CD14-positive monocyte (primary cell): ENCODE measurements around the gene ADAD2. TPM values are rescaled to one million over a fixed set of nuclear protein-coding genes. Genes with fewer than 3 reads are reported as not detected.

ENCODE experiments used
- DNase-seq, 3 donors: peaks; one replicate each; pipeline ENCODE4 v3.0.0-alpha.2; 2011 to 2022
- H2AFZ ChIP-seq: 2 replicates; pipeline ENCODE4 v1.6.0; 2012; ENCODE audit warnings: mild to moderate bottlenecking, low read depth, low read length, inconsistent platforms; ENCODE audit not compliant: insufficient read depth, poor library complexity, severe bottlenecking
- H3K27ac ChIP-seq, 2 donors: 1 replicate in 1 of 2; 2 replicates in 1 of 2; pipeline ENCODE4 v1.5.1; 2012 to 2013; ENCODE audit warnings: low read length in 2 of 2, control low read depth in 1 of 2, inconsistent platforms in 1 of 2, low read depth in 1 of 2, mild to moderate bottlenecking in 1 of 2
- H3K27me3 ChIP-seq, 2 donors: one replicate each; pipeline versions ENCODE4 v1.6.0 to v1.6.1; 2011 to 2013; ENCODE audit warnings: low read length in 2 of 2; ENCODE audit not compliant: control insufficient read depth in 2 of 2, insufficient read depth in 2 of 2
- H3K36me3 ChIP-seq, 2 donors: replicated peaks in 1 of 2; 1 replicate in 1 of 2; 2 replicates in 1 of 2; pipeline versions ENCODE4 v1.5.1 to v1.6.1; 2012 to 2013; ENCODE audit warnings: low read length in 2 of 2, control low read depth in 1 of 2, inconsistent platforms in 1 of 2, mild to moderate bottlenecking in 1 of 2; ENCODE audit not compliant: insufficient read depth in 2 of 2, control insufficient read depth in 1 of 2
- H3K4me1 ChIP-seq, 2 donors: 1 replicate in 1 of 2; 2 replicates in 1 of 2; pipeline versions ENCODE4 v1.5.1 to v1.6.1; 2012 to 2013; ENCODE audit warnings: low read length in 2 of 2, control low read depth in 1 of 2, inconsistent platforms in 1 of 2, mild to moderate bottlenecking in 1 of 2, moderate library complexity in 1 of 2; ENCODE audit not compliant: insufficient read depth in 2 of 2, control insufficient read depth in 1 of 2
- H3K4me2 ChIP-seq: replicated peaks from 2 replicates; pipeline ENCODE3; 2012; ENCODE audit warnings: low read length, moderate library complexity, mild to moderate bottlenecking; ENCODE audit not compliant: poor library complexity, severe bottlenecking; ENCODE audit errors: extremely low read depth
- H3K4me3 ChIP-seq, 3 experiments: fragments of 200-600 bp in 1 of 3; sonication (generic) in 1 of 3; replicated peaks in 1 of 3; 1 replicate in 2 of 3; 2 replicates in 1 of 3; pipeline ENCODE4 v1.5.1; 2011 to 2013; ENCODE audit warnings: low read length in 3 of 3, mild to moderate bottlenecking in 3 of 3, control low read depth in 2 of 3, low read depth in 2 of 3, inconsistent platforms in 1 of 3, moderate library complexity in 1 of 3
- H3K79me2 ChIP-seq: 2 replicates; pipeline ENCODE4 v1.6.0; 2012; ENCODE audit warnings: mild to moderate bottlenecking, control low read depth, inconsistent platforms, low read length, moderate library complexity; ENCODE audit not compliant: insufficient read depth
- H3K9ac ChIP-seq: 2 replicates; pipeline ENCODE4 v1.6.0; 2017; ENCODE audit warnings: low read length, mild to moderate bottlenecking; ENCODE audit not compliant: insufficient read depth, poor library complexity, severe bottlenecking
- H3K9me3 ChIP-seq, 2 donors: replicated peaks in 1 of 2; 1 replicate in 1 of 2; 2 replicates in 1 of 2; pipeline versions ENCODE4 v1.5.1 to v1.6.1; 2012 to 2013; ENCODE audit warnings: low read length in 2 of 2, control low read depth in 1 of 2; ENCODE audit not compliant: control insufficient read depth in 1 of 2, insufficient read depth in 1 of 2
- H4K20me1 ChIP-seq: 2 replicates; pipeline ENCODE4 v1.6.0; 2012; ENCODE audit warnings: mild to moderate bottlenecking, low read length, control low read depth, moderate library complexity; ENCODE audit not compliant: insufficient read depth
- H3K27ac Mint-ChIP-seq, 7 donors: one replicate each; pipeline ENCODE4 v1.8.0; 2020; ENCODE audit warnings: mild to moderate bottlenecking in 7 of 7, mixed read lengths in 7 of 7, moderate library complexity in 6 of 7, inconsistent platforms in 2 of 7
- H3K27me3 Mint-ChIP-seq, 3 donors: one replicate each; pipeline ENCODE4 v1.8.0; 2021 to 2022; ENCODE audit warnings: low read depth in 3 of 3, mild to moderate bottlenecking in 3 of 3, mixed read lengths in 3 of 3, moderate library complexity in 3 of 3, inconsistent platforms in 1 of 3
- H3K36me3 Mint-ChIP-seq, 2 donors: one replicate each; pipeline ENCODE4 v1.8.0; 2020; ENCODE audit warnings: mixed read lengths in 2 of 2, inconsistent platforms in 1 of 2, mild to moderate bottlenecking in 1 of 2
- H3K4me1 Mint-ChIP-seq: one replicate; pipeline ENCODE4 v1.8.0; 2020; ENCODE audit warnings: mild to moderate bottlenecking, mixed read lengths
- H3K4me3 Mint-ChIP-seq, 2 donors: one replicate each; pipeline ENCODE4 v1.8.0; 2020; ENCODE audit warnings: mild to moderate bottlenecking in 2 of 2, mixed read lengths in 2 of 2, moderate library complexity in 1 of 2
- H3K9me3 Mint-ChIP-seq, 7 donors: one replicate each; pipeline ENCODE4 v1.8.0; 2020 to 2022; ENCODE audit warnings: mixed read lengths in 7 of 7, mild to moderate bottlenecking in 6 of 7, moderate library complexity in 6 of 7, inconsistent platforms in 2 of 7
- CTCF ChIP-seq: fragments of 200-600 bp; IDR thresholded peaks from one replicate; pipeline ENCODE4 v1.8.0; 2022; ENCODE audit warnings: antibody characterized with exemption, mild to moderate bottlenecking
- WGBS: methylation state at CpG from one replicate; pipeline ENCODE4 v1.1.5; 2013; ENCODE audit warnings: missing lambda C conversion rate; ENCODE audit not compliant: insufficient coverage; 5-methylcytosine and 5-hydroxymethylcytosine counted together
- intact Hi-C, 2 donors: fragments of 100-400 bp; cut with micrococcal nuclease; formaldehyde crosslinking; loops; one replicate each; pipeline versions ENCODE4 v1.15.0 to v1.15.1; 2023
- polyA plus RNA-seq, 3 donors: library from polyadenylated mRNA; depleted of rRNA in 1 of 3; unstranded in 2 of 3; stranded (reverse) in 1 of 3; fragments of 300-500 nt in 2 of 3; fragments of >200 nt in 1 of 3; fragmentation: Illumina TruSeq in 2 of 3; gene quantifications; 1 replicate in 2 of 3; 2 replicates in 1 of 3; pipeline ENCODE4 v1.2.3, GENCODE V29; 2012 to 2021

ADAD2 gene
- polyA plus RNA-seq, 3 donors, result not detected

DNA sequence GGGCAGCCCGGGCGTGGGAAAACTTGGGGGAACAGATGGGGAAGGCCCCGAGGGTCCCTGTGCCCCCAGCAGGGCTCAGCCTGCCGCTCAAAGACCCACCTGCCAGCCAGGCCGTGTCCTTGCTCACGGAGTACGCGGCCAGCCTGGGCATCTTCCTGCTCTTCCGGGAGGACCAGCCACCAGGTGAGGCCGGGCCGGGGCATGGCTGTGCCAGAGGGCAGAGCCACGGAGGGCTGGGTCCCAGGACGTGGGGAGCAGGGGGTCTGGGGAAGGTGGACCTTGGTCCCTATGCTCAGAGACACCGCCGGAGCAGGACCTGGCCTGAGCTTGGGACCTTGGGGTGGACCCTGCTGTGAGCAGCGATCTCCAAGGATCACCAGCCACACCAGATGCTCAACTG is 509 bp downstream of the ADAD2 start:
- DNase-seq, result no peak
- H3K4me3 ChIP-seq, result no peak overlapping the region
- H2AFZ ChIP-seq, result no peak overlapping the region
- intact Hi-C loops, result loop anchor here in 1 of 2 donors (10.0 kb wide), 1 partner anchor 47 kb away; the partner anchor contains the start of genes DNAAF1 and HSDL1
- no peak overlapping the region for H3K27ac Mint-ChIP-seq
- H3K9ac ChIP-seq, result no peak overlapping the region
- peaks cover 13% of the 10 kb centered on the region for H3K4me1 Mint-ChIP-seq
- H3K9me3 Mint-ChIP-seq, result no peaks in the 10 kb centered on the region
- no peaks in the 10 kb centered on the region for H3K27me3 ChIP-seq
- peaks cover 3 to 9% of the 10 kb centered on the region in 2 donors for H3K4me1 ChIP-seq
- no peaks in the 10 kb centered on the region for H3K36me3 ChIP-seq
- H3K4me2 ChIP-seq, result no peak overlapping the region
- no peaks in the 10 kb centered on the region for H3K36me3 Mint-ChIP-seq
- no peak for TF ChIP-seq CTCF
- H3K27ac ChIP-seq, result no peak overlapping the region
- H3K4me3 Mint-ChIP-seq, result no peak overlapping the region
- peaks cover 0 to 14% (median 5%) of the 10 kb centered on the region in 3 donors for H3K27me3 Mint-ChIP-seq
- H4K20me1 ChIP-seq, result no peaks in the 10 kb centered on the region
- peaks cover 4% of the 10 kb centered on the region for H3K79me2 ChIP-seq
- 95% methylated on average over 14 of the region's 16 CpGs for WGBS
- no peaks in the 10 kb centered on the region for H3K9me3 ChIP-seq

- H4K20me1 ChIP-seq, result no peaks in the 10 kb centered on the region
- no peaks in the 10 kb centered on the region for H3K36me3 ChIP-seq
- no peaks in the 10 kb centered on the region for H3K79me2 ChIP-seq
- no peaks in the 10 kb centered on the region for H3K27me3 ChIP-seq
- no peak overlapping the region for H3K4me3 ChIP-seq
- TF ChIP-seq CTCF, result no peak
- peaks cover 12% of the 10 kb centered on the region for H3K4me1 Mint-ChIP-seq
- peaks cover 0 to 14% (median 6%) of the 10 kb centered on the region in 3 donors for H3K27me3 Mint-ChIP-seq
- DNase-seq, result no peak
- H3K27ac ChIP-seq, result no peak overlapping the region
- intact Hi-C loops, result loop anchor here in 1 of 2 donors (10.0 kb wide), 1 partner anchor 49 kb away; the partner anchor contains the start of genes DNAAF1 and HSDL1
- WGBS, result 100% methylated on average over 4 of the region's 7 CpGs
- peaks cover 3 to 9% of the 10 kb centered on the region in 2 donors for H3K4me1 ChIP-seq
- H3K4me3 Mint-ChIP-seq, result no peak overlapping the region
- H3K9me3 ChIP-seq, result no peaks in the 10 kb centered on the region
- no peaks in the 10 kb centered on the region for H3K9me3 Mint-ChIP-seq
- H3K4me2 ChIP-seq, result no peak overlapping the region
- H3K27ac Mint-ChIP-seq, result peak overlapping the region in 1 of 7 donors; percentile 20
- no peak overlapping the region for H3K9ac ChIP-seq
- no peaks in the 10 kb centered on the region for H3K36me3 Mint-ChIP-seq
- H2AFZ ChIP-seq, result no peak overlapping the region
These were observed 2.5 kb downstream of the ADAD2 start for GRCh38 chr16:84193480-84193879.
